Subcutaneous adipose tissue (tissue), 4 donors: ENCODE results near the gene SLC8A2. TPM values are rescaled to one million over a fixed set of nuclear protein-coding genes. Genes with fewer than 3 reads are reported as not detected.

Experiments
- total RNA-seq, 4 donors: library from RNA; depleted of rRNA; stranded (reverse); fragments of >200 nt; gene quantifications; one replicate each; pipeline ENCODE4 v1.1.0, GENCODE V29; 2016
- TF ChIP-seq, protein P1 (sequence below): fragments of 450-650 bp; IDR thresholded peaks from one replicate; pipeline ENCODE4 v1.5.1; 2016; ENCODE audit warnings: low read depth, mild to moderate bottlenecking, control low read depth, antibody characterized with exemption, moderate library complexity

The SLC8A2 gene
- total RNA-seq, 4 donors from 2014 or later, result 0.17 to 4.3 (median 0.22) TPM; not detected in 1

DNA sequence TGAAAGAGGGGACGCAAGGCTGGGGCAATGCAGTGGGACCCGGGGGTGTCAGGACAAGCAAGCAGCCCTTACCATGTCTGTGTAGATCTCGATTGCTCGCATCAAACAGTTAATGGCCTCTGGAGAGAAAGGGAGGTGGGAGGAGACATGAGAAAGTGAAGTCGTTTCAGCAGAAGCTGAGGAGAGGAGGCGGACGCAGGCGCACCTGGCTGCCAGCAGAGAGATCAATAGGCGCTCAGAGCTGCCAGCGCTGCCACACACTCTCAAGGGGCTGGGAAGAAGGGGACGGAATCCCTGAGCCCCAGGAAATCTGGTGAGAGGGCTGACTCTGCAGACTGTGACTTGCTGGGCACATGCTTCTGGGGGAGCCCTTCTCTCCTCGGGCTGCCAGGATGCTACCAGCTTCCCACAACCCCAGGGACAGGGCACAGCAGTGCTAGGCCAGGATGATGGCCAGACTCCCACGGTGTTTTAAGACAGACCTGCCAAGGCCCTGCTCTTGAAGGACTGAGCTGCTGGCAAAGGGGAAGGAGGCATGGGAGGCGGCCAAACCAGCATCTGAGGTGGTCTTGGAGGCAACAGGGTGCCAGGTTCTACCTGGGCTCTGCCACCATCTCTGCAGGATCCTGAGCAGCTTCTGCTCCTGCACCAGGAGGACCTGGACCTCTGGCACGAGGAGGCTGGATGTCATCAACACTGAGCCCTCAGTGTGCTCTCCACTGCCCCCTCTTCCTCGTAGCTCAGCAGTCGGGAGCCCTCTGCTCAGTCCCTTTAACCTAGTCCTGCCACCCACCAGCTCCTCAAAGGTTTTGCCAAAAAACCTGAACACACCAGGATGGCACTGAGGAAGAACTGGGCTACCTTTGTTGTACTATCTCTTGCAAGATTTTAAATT is 24.0 kb upstream of the SLC8A2 start:
- TF ChIP-seq, protein P1, sequence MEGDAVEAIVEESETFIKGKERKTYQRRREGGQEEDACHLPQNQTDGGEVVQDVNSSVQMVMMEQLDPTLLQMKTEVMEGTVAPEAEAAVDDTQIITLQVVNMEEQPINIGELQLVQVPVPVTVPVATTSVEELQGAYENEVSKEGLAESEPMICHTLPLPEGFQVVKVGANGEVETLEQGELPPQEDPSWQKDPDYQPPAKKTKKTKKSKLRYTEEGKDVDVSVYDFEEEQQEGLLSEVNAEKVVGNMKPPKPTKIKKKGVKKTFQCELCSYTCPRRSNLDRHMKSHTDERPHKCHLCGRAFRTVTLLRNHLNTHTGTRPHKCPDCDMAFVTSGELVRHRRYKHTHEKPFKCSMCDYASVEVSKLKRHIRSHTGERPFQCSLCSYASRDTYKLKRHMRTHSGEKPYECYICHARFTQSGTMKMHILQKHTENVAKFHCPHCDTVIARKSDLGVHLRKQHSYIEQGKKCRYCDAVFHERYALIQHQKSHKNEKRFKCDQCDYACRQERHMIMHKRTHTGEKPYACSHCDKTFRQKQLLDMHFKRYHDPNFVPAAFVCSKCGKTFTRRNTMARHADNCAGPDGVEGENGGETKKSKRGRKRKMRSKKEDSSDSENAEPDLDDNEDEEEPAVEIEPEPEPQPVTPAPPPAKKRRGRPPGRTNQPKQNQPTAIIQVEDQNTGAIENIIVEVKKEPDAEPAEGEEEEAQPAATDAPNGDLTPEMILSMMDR, result no peak

DNA sequence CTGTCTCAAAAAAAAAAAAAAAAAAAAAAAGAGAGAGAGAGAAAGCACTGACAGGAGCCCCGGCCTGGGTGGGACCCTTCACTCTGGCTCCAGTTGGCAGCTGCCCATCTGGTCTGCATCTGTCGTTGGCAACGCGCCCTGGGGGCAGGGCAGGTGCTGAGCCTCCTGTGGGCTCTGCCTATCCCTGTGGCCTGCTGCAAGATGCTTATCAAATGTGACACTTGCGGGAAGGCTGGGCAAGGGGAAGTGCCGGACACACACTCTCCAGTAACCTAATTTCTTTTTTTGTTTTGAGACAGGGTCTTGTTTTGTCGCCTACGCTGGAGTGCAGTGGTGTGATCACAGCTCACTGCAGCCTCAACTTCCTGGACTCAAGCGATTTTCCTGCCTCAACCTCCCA is 23.0 kb upstream of the SLC8A2 start:
- TF ChIP-seq, protein P1, result no peak

DNA sequence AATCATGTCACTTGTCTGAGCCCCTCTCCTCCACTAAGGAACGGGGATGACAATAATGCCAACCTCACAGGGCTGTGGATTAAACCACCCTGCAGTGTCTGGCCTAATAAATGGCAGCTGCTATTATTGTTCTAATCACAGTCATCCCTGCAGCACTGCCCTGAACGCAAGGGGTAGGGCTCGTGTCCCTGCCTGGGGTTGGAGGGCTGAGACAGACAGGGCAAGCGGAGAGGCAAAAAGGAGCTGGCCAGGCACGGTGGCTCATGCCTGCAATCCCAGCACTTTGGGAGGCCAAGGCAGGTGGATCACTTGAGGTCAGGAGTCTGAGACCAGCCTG is 22.5 kb upstream of the SLC8A2 start:
- TF ChIP-seq, protein P1, result no peak

DNA sequence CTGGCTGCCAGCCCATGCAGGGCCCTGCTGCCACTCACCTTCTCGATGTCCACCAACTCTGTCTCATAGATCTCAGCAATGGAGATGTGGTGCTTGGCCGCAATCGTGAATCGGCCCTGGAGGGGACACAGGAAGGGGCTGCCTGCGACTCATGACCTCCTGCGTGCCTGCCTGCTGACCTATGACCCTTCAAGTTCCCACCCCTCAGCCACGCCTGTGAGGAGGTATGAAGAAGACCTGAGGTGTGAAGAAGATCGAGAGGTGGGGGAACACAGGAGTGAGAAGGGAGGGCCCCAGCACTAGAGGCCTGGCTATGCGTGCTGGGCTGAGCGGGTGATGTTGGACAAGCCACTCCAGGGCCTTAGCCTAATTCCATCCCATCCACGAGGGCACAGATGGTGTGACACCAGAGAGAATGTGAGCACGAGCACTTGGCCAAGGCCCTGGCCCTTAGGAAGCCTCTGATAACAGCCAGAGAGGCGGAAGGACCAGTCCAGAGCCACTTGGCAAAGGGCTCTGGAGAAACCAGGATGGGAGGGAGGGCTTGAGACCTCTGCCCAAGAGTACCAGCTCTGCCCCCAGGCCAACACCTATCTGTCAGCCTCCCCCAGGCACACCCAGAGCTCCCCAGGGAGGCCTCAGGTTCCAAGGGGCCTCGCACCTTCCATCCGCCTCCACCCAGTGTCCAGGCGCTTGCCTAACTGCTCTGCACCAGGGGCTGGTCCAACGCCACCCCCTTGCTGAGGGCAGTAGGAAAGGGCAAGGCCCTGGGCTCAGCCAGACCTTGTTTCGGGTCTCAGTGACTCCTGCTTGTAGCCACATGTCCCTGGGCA is 21.9 kb upstream of the SLC8A2 start:
- TF ChIP-seq, protein P1, result no peak

DNA sequence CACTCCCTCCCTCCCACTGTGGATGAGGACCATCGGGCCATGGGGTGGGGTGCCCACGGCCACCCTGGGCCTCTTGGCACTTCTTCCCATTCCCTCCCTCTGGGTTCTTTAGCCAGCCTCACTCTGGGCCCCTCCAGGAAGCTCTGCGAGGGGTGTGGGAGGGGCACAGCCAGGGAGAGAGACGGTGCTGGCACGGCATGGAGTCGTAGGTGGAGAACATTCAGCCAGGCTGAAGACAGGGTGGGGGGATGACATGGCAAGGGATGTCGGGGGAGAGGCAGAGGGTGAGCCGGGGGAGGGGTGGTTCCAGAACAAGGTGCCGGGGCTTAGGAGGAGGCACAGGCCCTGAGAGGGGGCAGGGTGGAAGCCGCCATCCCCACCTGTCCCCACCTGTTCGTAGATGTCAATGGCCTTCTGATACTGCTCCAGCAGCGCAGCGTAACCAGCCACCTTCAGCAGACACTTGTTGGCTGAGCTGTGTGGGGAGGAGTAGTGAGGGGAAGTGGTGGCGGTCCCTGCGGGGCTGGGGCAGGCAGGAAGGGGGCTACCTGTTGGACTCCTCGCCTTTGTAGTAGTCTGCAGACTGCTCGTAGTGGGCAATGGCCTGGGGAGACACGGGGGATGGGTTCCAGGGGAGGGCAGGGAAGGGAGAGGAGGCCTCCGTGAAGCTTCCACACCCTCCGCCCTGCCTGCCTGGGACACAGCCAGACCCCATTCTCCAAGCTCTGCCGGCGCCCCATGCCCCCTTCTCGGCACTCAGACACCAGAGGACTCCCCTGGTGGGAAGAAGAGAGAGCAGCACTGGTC is 21.1 kb upstream of the SLC8A2 start:
- TF ChIP-seq, protein P1, result no peak

DNA sequence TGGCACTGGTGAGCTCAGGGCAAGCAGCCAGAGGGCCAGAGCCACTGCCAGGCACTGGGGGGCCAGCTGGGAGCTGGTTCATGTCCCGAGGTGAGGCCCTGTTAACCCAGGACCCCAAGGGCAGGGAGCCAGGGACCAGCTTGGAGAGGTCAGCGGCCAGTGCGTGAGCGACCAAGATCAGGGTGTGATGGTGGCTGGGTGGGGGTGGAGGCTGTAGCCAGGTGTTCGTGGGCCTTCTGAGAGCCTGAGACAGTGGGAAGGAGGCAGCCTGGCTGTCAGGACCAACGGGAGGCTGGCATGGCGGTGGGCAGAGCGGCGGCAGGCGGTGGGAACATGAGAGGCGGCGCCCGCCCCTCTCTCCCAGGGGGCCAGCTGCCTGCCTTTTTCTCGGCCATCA is 20.4 kb upstream of the SLC8A2 start:
- TF ChIP-seq, protein P1, result no peak
